Psoas muscle (tissue), 8 donors: ENCODE measurements around the gene LANCL2. TPM values are rescaled to one million over a fixed set of nuclear protein-coding genes. Genes with fewer than 3 reads are reported as not detected.

ENCODE experiments used
- ATAC-seq, 4 donors: fragments of 200-7000 bp; cut with Tn5 transposase; one replicate each; pipeline ENCODE4 v1.9.1; 2020; ENCODE audit warnings: moderate library complexity in 3 of 4, mild to moderate bottlenecking in 2 of 4
- DNase-seq, 2 donors: peaks; one replicate each; pipeline ENCODE4 v3.0.0-alpha.2; 2020
- H3K27ac ChIP-seq: fragments of 200-600 bp; one replicate; pipeline ENCODE4 v1.8.0; 2022
- H3K27me3 ChIP-seq, 3 donors: fragments of 200-600 bp in 1 of 3; one replicate each; pipeline versions ENCODE4 v1.6.1 to v1.8.0; 2013 to 2022; ENCODE audit warnings: low read length in 2 of 3, mild to moderate bottlenecking in 2 of 3, moderate library complexity in 1 of 3; ENCODE audit not compliant: insufficient read depth in 3 of 3
- H3K36me3 ChIP-seq, 2 donors: fragments of 200-600 bp in 1 of 2; one replicate each; pipeline versions ENCODE4 v1.6.1 to v1.8.0; 2013 to 2022; ENCODE audit warnings: low read depth in 1 of 2, mild to moderate bottlenecking in 1 of 2, moderate library complexity in 1 of 2; ENCODE audit not compliant: insufficient read depth in 1 of 2
- H3K4me1 ChIP-seq: fragments of 200-600 bp; one replicate; pipeline ENCODE4 v1.8.0; 2022
- H3K4me3 ChIP-seq: fragments of 200-600 bp; one replicate; pipeline ENCODE4 v1.8.0; 2022; ENCODE audit warnings: mild to moderate bottlenecking
- H3K9me3 ChIP-seq: fragments of 200-600 bp; one replicate; pipeline ENCODE4 v1.8.0; 2022
- WGBS, 3 donors: extraction: QIAGEN DNeasy Blood & Tissue Kit; methylation state at CpG; one replicate each; pipeline versions ENCODE4 v1.1.6 to v1.1.7; 2013; 5-methylcytosine and 5-hydroxymethylcytosine counted together
- intact Hi-C, 2 donors: fragments of 100-400 bp; cut with DNase I; formaldehyde crosslinking; loops; one replicate each; pipeline versions ENCODE4 v1.11.0 to v1.14.2; 2022
- polyA plus RNA-seq, 3 donors: library from polyadenylated mRNA; stranded (reverse); fragments of 200-250 nt; gene quantifications; one replicate each; pipeline ENCODE4 v1.2.3, GENCODE V29; 2013
- total RNA-seq, 4 donors: library from RNA; stranded (reverse); fragmentation: NEBNext Ultra II Directional in 2 of 4; extraction: Animal tissue kit (Norgen Biotek cat#: 25700) in 2 of 4; gene quantifications; one replicate each; pipeline versions ENCODE4 v1.2.1 to v1.2.4, GENCODE V29; 2021 to 2023
- TF ChIP-seq, protein P1 (sequence below): fragments of 200-600 bp; IDR thresholded peaks from one replicate; pipeline ENCODE4 v1.8.0; 2022; ENCODE audit warnings: antibody characterized with exemption
- donor health status: healthy with polysubstance abuse.
- donor health status: DM: no; HTN: no; CAD: no; lungs with moderate emphysema.
- donor health status: Bipolar disorder and iron deficiency.
- donor health status: healthy.
- donor health status: DM: yes; HTN: yes; CAD: no.
- donor health status: DM: no; HTN: no; CAD: no.
- donor health status: DM: no; HTN: no; CAD: no.
- donor health status: DM: yes; HTN: yes; CAD: no.

Gene LANCL2
- total and polyA plus RNA-seq, 7 donors, result 5.4 to 16.9 (median 9.6) TPM

DNA sequence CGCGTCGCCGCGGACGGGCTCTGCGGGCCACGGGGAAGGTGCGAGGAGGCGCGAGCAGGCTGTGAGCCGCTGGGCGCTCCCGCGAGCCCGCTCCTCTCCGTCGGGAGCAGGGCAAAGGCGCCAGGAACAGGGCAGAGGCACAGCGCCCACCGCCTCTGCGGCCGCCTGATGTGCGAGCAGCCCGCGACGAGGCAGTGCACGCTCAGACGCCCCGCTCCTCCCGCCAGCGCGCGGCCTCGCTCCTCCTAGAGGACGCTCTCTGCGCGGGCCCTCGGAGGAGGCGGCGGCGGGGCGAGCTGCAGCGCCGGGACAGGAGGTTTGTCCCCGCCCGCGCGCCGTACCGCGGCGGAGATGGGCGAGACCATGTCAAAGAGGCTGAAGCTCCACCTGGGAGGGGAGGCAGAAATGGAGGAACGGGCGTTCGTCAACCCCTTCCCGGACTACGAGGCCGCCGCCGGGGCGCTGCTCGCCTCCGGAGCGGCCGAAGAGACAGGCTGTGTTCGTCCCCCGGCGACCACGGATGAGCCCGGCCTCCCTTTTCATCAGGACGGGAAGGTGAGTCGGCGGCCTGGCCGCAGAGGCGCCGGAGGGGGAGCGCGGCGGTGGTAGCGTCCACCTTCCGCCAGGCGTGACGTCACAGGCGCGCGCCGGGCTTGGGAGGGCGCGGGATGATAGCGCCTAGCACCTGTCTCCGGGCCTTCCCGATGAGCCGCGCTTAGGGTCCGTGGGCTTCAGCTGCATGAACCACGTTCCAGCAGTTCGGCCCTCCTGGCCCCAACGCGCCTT, 731 bp downstream of the LANCL2 start:
- Histone ChIP-seq H3K4me1 (peaks cover 13% of the 10 kb centered on the region), H3K27me3 (no peaks in the 10 kb centered on the region), H3K36me3 (no peaks in the 10 kb centered on the region), H3K4me3 (peak overlapping the region; percentile 88), H3K27ac (peak overlapping the region; percentile 100), H3K9me3 (no peaks in the 10 kb centered on the region)
- TF ChIP-seq, protein P1, sequence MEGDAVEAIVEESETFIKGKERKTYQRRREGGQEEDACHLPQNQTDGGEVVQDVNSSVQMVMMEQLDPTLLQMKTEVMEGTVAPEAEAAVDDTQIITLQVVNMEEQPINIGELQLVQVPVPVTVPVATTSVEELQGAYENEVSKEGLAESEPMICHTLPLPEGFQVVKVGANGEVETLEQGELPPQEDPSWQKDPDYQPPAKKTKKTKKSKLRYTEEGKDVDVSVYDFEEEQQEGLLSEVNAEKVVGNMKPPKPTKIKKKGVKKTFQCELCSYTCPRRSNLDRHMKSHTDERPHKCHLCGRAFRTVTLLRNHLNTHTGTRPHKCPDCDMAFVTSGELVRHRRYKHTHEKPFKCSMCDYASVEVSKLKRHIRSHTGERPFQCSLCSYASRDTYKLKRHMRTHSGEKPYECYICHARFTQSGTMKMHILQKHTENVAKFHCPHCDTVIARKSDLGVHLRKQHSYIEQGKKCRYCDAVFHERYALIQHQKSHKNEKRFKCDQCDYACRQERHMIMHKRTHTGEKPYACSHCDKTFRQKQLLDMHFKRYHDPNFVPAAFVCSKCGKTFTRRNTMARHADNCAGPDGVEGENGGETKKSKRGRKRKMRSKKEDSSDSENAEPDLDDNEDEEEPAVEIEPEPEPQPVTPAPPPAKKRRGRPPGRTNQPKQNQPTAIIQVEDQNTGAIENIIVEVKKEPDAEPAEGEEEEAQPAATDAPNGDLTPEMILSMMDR, result peak; percentile 29
- intact Hi-C loops, result loop anchor here in 1 of 2 donors (1.0 to 10.0 kb wide), 4 partner anchors 41 to 599 kb away; partner anchors contain the start of gene NIPSNAP2
- ATAC-seq, result peak; percentile 97 to 98 (median 98)
- 0 to 1% (median 1%) methylated on average over 62 to 101 of the region's 101 CpGs for WGBS, 3 donors
- DNase-seq, result peak; percentile 97 to 98

DNA sequence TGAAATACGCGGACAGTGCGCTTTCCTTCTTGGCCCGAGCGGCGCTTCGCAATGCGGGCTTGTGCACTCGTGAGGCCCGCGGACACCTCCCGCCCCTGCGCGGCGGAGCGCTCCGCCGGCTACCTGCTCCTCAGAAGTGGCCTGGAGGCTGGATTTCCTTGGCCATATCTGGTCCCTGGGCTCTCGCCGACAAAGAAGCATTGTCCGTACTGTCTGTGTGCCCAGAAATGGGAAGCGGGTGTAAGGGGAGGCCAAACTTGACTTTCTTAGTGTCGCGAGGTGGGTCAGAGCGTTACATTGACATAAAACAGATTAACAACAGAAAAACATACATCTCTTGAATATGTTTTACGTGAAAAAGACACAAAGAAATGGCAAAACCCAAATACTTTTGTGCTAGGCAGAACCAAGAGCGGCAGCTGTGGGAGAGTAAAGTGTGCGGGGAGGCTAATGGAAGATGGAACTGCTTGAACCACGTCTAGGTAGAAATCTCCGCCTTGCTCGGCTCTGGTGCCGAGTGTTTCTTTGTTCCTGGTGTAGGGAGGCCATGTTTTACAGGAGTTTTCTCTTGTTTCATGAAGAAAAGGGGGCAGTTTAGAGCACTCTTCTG, 1.4 kb downstream of the LANCL2 start:
- H3K27ac ChIP-seq, result peak overlapping the region; percentile 100
- H3K4me1 ChIP-seq, result peaks cover 13% of the 10 kb centered on the region
- H3K36me3 ChIP-seq, result no peaks in the 10 kb centered on the region
- TF ChIP-seq, protein P1, result no peak
- 0 to 1% (median 1%) methylated on average over 29 to 32 of the region's 32 CpGs for WGBS, 3 donors
- H3K4me3 ChIP-seq, result peak overlapping the region; percentile 88
- no peaks in the 10 kb centered on the region for H3K27me3 ChIP-seq
- ATAC-seq (peak; percentile 15 to 59 (median 28)), DNase-seq (no peak)
- intact Hi-C loops, result loop anchor here in 1 of 2 donors (1.0 to 10.0 kb wide), 3 partner anchors 41 to 598 kb away; partner anchors contain the start of gene NIPSNAP2
- H3K9me3 ChIP-seq, result no peaks in the 10 kb centered on the region

DNA sequence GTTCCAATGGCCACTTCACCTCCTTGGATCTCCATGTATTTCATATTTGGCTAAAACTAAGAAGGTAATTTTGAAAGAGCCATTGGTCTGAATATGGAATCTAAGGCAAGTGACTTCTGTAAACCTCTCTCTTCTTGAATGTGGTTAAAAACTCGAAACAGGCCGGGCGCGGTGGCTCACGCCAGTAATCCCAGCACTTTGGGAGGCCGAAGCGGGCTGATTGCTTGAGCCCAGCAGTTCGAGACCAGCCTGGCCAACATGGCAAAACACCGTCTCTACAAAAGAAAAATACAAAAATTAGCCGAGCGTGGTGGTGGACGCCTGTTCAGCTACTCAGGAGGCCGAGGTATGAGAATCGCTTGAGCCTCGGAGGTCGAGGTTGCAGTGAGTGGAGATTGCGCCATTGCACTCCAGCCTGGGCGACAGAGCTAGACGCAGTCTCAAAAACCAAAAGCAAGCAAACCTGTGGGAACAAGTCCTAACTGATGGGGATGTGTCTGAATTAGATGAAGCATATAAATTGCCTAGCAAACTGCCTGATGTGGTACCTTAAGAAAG, 2.2 kb downstream of the LANCL2 start:
- Histone ChIP-seq H3K27me3 (no peaks in the 10 kb centered on the region), H3K27ac (peak overlapping the region; percentile 100), H3K36me3 (no peaks in the 10 kb centered on the region), H3K9me3 (no peaks in the 10 kb centered on the region), H3K4me3 (peak overlapping the region; percentile 88), H3K4me1 (peaks cover 13% of the 10 kb centered on the region)
- DNase-seq (no peak), ATAC-seq (no peak)
- 95 to 96% (median 95%) methylated on average over 19 of the region's 19 CpGs for WGBS, 3 donors
- TF ChIP-seq, protein P1, result no peak
- intact Hi-C loops, result loop anchor here in 1 of 2 donors (2.0 to 10.0 kb wide), 2 partner anchors 47 to 597 kb away; partner anchors contain the start of gene NIPSNAP2

DNA sequence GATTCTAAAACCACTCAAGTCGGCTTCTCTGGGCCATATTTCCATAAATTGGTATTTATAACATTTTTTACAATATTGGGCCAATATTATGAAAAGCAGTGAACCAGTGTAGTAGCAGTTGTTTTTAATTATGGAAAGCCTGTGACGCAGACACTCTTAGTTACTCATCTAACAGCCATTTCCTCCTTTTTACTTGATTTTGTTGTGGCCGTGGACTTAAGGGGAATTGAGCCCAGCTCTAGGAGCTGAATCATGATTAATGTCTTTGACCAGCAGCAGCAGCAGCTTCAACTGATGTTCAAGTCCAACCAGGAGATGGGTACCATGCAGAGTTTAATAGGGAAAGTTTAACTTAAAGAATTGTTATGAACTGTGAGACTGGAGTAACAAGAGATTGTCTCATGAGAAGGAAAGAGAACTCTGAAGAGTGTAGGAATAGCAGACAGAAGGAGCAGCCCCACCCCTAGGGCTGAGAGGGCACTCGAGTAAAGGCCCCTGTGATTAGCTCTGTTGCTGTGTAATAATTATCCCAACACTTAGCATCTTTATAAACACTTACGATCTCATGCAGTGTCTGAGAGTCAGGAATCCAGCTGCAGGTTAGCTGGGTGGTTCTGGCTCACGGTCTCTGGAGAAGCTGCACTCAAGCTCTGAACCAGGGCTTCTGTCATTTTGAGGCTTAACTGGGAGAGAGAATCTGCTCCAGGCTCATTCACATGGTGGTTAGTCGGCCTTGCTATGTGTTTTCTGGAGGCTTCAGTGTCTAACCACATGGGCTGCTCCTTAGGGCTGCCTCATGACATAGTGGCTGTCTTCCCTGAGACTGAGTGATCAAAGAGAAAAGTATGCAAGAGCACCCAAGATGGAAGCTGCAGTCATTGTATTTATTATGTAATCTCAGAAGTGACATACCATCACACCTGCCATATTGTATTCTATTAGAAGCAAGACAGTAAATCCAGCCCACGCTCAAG, 4.6 kb downstream of the LANCL2 start:
- intact Hi-C loops, result loop anchor here in 1 of 2 donors (10.0 kb wide), 1 partner anchor 595 kb away; the partner anchor contains the start of gene NIPSNAP2
- Histone ChIP-seq H3K4me3 (no peak overlapping the region), H3K27ac (no peak overlapping the region), H3K9me3 (no peaks in the 10 kb centered on the region), H3K4me1 (peaks cover 9% of the 10 kb centered on the region), H3K27me3 (no peaks in the 10 kb centered on the region), H3K36me3 (no peaks in the 10 kb centered on the region)
- ATAC-seq, result no peak
- TF ChIP-seq, protein P1, result no peak
- DNase-seq, result no peak
- 80 to 82% (median 81%) methylated on average over 8 of the region's 8 CpGs for WGBS, 3 donors
